Neural cell (in vitro differentiated cells): ENCODE data around the gene WWC2. TPM values are rescaled to one million over a fixed set of nuclear protein-coding genes. Genes with fewer than 3 reads are reported as not detected.

Experiments
- H2AFZ ChIP-seq: fragments of 200-600, 300-800 bp; sonication (generic), shearing (Covaris generic); 2 replicates; pipeline ENCODE4 v1.6.0; 2014; ENCODE audit warnings: low read depth, mild to moderate bottlenecking, antibody characterized with exemption, low read length, moderate library complexity
- H3F3A ChIP-seq: fragments of 200-600 bp; shearing (Covaris generic); 2 replicates; pipeline ENCODE4 v1.6.1; 2016; ENCODE audit warnings: mild to moderate bottlenecking, moderate library complexity, mixed read lengths, antibody characterized with exemption, low read length; ENCODE audit not compliant: insufficient read depth, poor library complexity, severe bottlenecking
- H3K27ac ChIP-seq: fragments of 200-600, 300-800 bp; sonication (generic), shearing (Covaris generic); 2 replicates; pipeline ENCODE4 v1.5.1; 2014; ENCODE audit warnings: mild to moderate bottlenecking, low read length, moderate library complexity
- H3K27me3 ChIP-seq: fragments of 300-800, 200-600 bp; sonication (generic), shearing (Covaris generic); 2 replicates; pipeline ENCODE4 v1.6.0; 2014; ENCODE audit warnings: mild to moderate bottlenecking, low read depth, low read length, moderate library complexity; ENCODE audit not compliant: insufficient read depth
- H3K36me3 ChIP-seq: fragments of 300-800, 200-600 bp; sonication (generic), shearing (Covaris generic); 2 replicates; pipeline ENCODE4 v1.5.1; 2014; ENCODE audit warnings: mild to moderate bottlenecking, antibody characterized with exemption, low read length, moderate library complexity; ENCODE audit not compliant: insufficient read depth
- H3K4me2 ChIP-seq: fragments of 300-800, 200-600 bp; sonication (generic), shearing (Covaris generic); 2 replicates; pipeline ENCODE4 v1.6.0; 2014; ENCODE audit warnings: mild to moderate bottlenecking, low read length
- H3K4me3 ChIP-seq: fragments of 300-800, 200-600 bp; sonication (generic), shearing (Covaris generic); 2 replicates; pipeline ENCODE4 v1.5.1; 2014; ENCODE audit warnings: mild to moderate bottlenecking, low read length, moderate library complexity
- H3K79me2 ChIP-seq: fragments of 200-600 bp; shearing (Covaris generic); replicated peaks from 2 replicates; pipeline ENCODE4 v1.6.0; 2014; ENCODE audit warnings: mild to moderate bottlenecking, low read length, moderate library complexity; ENCODE audit not compliant: insufficient read depth
- H3K9ac ChIP-seq: fragments of 300-800, 200-600 bp; sonication (generic), shearing (Covaris generic); 2 replicates; pipeline ENCODE4 v1.6.1; 2016; ENCODE audit warnings: mild to moderate bottlenecking, low read length, mixed read lengths
- H3K9me2 ChIP-seq: fragments of 200-600 bp; shearing (Covaris generic); 2 replicates; pipeline ENCODE4 v1.6.1; 2016; ENCODE audit warnings: mild to moderate bottlenecking, low read length, mixed read lengths; ENCODE audit not compliant: insufficient read depth
- H3K9me3 ChIP-seq: fragments of 200-600, 300-800 bp; sonication (generic), shearing (Covaris generic); 2 replicates; pipeline ENCODE4 v1.6.1; 2016; ENCODE audit warnings: mild to moderate bottlenecking, mixed run types, low read length, moderate library complexity, mixed read lengths
- H4K20me1 ChIP-seq: fragments of 200-600 bp; shearing (Covaris generic); 2 replicates; pipeline ENCODE4 v1.6.1; 2016; ENCODE audit warnings: mild to moderate bottlenecking, mixed run types; ENCODE audit not compliant: insufficient read depth
- EP300 ChIP-seq: fragments of 450-650 bp; conservative IDR thresholded peaks from 2 replicates; pipeline ENCODE4 v1.6.1; 2014; ENCODE audit warnings: antibody characterized with exemption, mild to moderate bottlenecking, moderate library complexity; ENCODE audit not compliant: poor library complexity, severe bottlenecking
- EZH2 ChIP-seq: fragments of 200-600, 300-800 bp; shearing (Covaris generic), sonication (generic); IDR thresholded peaks from 2 replicates; pipeline ENCODE4 v1.6.1; 2014; ENCODE audit warnings: antibody characterized with exemption, low read length, borderline replicate concordance, mild to moderate bottlenecking; ENCODE audit not compliant: insufficient read depth, poor library complexity, severe bottlenecking
- MXI1 ChIP-seq: fragments of 450-650 bp; conservative IDR thresholded peaks from 2 replicates; pipeline ENCODE4 v1.6.1; 2014; ENCODE audit warnings: antibody characterized with exemption, mild to moderate bottlenecking; ENCODE audit not compliant: poor library complexity, severe bottlenecking
- POLR2AphosphoS5 ChIP-seq: IDR thresholded peaks from 2 replicates; pipeline ENCODE4 v1.6.1; 2012
- SMC3 ChIP-seq: fragments of 450-650 bp; conservative IDR thresholded peaks from 2 replicates; pipeline ENCODE4 v1.6.1; 2014; ENCODE audit warnings: antibody characterized with exemption, mild to moderate bottlenecking, moderate library complexity; ENCODE audit not compliant: poor library complexity
- TAF1 ChIP-seq: IDR thresholded peaks from 2 replicates; pipeline ENCODE4 v1.6.1; 2012; ENCODE audit warnings: low read depth
- polyA plus RNA-seq: library from polyadenylated mRNA; depleted of rRNA; stranded (reverse); fragments of >200 nt; gene quantifications from 2 replicates; pipeline ENCODE4 v1.2.3, GENCODE V29; 2014
- TF ChIP-seq, protein P1 (sequence below): fragments of 450-650 bp; IDR thresholded peaks from 2 replicates; pipeline ENCODE4 v1.5.1; 2014; ENCODE audit warnings: antibody characterized with exemption, mild to moderate bottlenecking, moderate library complexity; ENCODE audit not compliant: poor library complexity, severe bottlenecking
- TF ChIP-seq, protein P2 (sequence below): IDR thresholded peaks from 2 replicates; pipeline ENCODE4 v1.6.1; 2012; ENCODE audit warnings: borderline replicate concordance

WWC2 gene
- polyA plus RNA-seq, 1 donor from 2014 or later = 5.7 TPM

DNA sequence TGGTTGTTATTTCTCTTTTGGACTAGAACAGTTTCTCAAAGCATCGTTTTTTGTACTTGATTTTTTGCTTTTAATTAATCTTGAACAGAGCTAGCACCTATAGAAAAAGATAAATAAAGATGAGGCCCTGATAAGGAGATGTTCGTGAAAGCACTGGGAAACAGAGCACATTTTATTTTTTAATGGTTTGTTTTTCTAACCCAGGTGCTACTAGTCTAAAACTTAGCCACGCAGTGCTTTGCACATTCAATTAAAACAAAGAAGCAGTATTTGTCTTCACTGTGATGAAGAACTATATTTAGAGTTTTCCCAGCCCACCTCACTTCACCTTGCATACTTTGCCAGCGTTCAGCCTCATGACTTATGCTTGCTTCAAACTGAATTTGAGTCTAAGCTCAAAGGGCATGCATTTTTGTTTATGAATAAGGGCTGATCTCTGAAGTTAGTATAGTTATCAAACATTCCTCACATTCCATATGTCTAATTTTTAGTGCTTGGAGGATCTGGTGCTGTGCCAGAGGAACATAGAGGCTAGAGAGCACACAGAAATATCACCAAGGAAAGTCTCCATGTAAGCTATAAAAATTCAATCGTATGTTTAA lies 76.7 kb downstream of the WWC2 start:
- Histone ChIP-seq H3K4me3 (no peak overlapping the region), H3K79me2 (no peaks in the 10 kb centered on the region), H3K9ac (no peak overlapping the region), H3K9me2 (no peaks in the 10 kb centered on the region), H4K20me1 (no peaks in the 10 kb centered on the region), H3K9me3 (no peaks in the 10 kb centered on the region), H3K4me2 (no peak overlapping the region), H3K27me3 (no peaks in the 10 kb centered on the region), H3F3A (no peaks in the 10 kb centered on the region), H2AFZ (no peak overlapping the region), H3K36me3 (no peaks in the 10 kb centered on the region), H3K27ac (no peak overlapping the region)
- TF ChIP-seq, protein P1, sequence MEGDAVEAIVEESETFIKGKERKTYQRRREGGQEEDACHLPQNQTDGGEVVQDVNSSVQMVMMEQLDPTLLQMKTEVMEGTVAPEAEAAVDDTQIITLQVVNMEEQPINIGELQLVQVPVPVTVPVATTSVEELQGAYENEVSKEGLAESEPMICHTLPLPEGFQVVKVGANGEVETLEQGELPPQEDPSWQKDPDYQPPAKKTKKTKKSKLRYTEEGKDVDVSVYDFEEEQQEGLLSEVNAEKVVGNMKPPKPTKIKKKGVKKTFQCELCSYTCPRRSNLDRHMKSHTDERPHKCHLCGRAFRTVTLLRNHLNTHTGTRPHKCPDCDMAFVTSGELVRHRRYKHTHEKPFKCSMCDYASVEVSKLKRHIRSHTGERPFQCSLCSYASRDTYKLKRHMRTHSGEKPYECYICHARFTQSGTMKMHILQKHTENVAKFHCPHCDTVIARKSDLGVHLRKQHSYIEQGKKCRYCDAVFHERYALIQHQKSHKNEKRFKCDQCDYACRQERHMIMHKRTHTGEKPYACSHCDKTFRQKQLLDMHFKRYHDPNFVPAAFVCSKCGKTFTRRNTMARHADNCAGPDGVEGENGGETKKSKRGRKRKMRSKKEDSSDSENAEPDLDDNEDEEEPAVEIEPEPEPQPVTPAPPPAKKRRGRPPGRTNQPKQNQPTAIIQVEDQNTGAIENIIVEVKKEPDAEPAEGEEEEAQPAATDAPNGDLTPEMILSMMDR = no peak
- no peak for TF ChIP-seq TAF1

DNA sequence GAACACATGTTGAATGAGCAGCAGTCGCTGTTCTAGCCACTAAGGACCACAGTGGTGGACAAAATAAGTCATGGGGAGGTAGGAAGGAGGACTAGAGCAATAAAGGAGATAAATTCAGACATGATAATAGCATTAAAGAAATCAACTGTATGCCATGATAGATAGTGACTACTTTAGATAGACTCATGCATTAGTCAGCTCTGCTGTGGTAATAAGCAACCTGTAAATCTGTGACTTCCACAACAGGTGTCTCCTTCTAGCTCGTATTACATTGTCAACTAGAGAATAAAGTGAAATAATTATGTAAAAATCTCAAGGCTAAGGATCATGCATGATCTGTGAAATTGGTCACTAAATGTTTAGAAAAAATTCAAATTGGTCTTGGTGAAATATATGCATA lies 77.9 kb downstream of the WWC2 start:
- Histone ChIP-seq H3K27me3 (no peaks in the 10 kb centered on the region), H3K27ac (no peak overlapping the region), H3K4me2 (no peak overlapping the region), H3K9me3 (no peaks in the 10 kb centered on the region), H3K9ac (no peak overlapping the region), H3F3A (no peaks in the 10 kb centered on the region), H3K36me3 (no peaks in the 10 kb centered on the region), H3K79me2 (no peaks in the 10 kb centered on the region), H3K9me2 (no peaks in the 10 kb centered on the region), H3K4me3 (no peak overlapping the region), H4K20me1 (no peaks in the 10 kb centered on the region), H2AFZ (no peak overlapping the region)
- TF ChIP-seq, protein P2, sequence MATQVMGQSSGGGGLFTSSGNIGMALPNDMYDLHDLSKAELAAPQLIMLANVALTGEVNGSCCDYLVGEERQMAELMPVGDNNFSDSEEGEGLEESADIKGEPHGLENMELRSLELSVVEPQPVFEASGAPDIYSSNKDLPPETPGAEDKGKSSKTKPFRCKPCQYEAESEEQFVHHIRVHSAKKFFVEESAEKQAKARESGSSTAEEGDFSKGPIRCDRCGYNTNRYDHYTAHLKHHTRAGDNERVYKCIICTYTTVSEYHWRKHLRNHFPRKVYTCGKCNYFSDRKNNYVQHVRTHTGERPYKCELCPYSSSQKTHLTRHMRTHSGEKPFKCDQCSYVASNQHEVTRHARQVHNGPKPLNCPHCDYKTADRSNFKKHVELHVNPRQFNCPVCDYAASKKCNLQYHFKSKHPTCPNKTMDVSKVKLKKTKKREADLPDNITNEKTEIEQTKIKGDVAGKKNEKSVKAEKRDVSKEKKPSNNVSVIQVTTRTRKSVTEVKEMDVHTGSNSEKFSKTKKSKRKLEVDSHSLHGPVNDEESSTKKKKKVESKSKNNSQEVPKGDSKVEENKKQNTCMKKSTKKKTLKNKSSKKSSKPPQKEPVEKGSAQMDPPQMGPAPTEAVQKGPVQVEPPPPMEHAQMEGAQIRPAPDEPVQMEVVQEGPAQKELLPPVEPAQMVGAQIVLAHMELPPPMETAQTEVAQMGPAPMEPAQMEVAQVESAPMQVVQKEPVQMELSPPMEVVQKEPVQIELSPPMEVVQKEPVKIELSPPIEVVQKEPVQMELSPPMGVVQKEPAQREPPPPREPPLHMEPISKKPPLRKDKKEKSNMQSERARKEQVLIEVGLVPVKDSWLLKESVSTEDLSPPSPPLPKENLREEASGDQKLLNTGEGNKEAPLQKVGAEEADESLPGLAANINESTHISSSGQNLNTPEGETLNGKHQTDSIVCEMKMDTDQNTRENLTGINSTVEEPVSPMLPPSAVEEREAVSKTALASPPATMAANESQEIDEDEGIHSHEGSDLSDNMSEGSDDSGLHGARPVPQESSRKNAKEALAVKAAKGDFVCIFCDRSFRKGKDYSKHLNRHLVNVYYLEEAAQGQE = no peak

DNA sequence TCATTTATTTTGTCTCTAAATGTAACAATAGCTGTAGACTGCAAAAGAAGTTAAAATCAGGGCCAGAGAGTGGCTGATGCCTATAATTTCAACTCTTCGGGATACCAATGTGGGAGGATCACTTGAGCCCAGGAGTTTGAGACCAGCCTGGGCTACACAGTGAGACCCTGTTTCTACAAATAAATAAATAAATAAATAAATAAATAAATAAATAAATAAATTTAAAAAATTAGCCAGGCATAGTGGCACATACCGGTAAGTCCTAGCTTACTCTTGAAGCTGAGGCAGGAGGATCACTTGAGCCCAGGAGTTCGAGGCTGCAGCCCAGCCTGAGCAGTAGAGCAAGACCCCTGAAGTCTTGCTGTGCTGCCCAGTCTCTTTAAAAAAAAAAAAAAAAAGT lies 79.1 kb downstream of the WWC2 start:
- Histone ChIP-seq H3K27me3 (no peaks in the 10 kb centered on the region), H3K9ac (no peak overlapping the region), H3K9me3 (no peaks in the 10 kb centered on the region), H3K79me2 (no peaks in the 10 kb centered on the region), H4K20me1 (no peaks in the 10 kb centered on the region), H2AFZ (no peak overlapping the region), H3K4me2 (no peak overlapping the region), H3K4me3 (no peak overlapping the region), H3K36me3 (no peaks in the 10 kb centered on the region), H3K27ac (no peak overlapping the region), H3F3A (no peaks in the 10 kb centered on the region), H3K9me2 (no peaks in the 10 kb centered on the region)
- no peak for TF ChIP-seq SMC3
- TF ChIP-seq EZH2 = no peak
- TF ChIP-seq, protein P2 = no peak
- TF ChIP-seq TAF1 = no peak
- no peak for TF ChIP-seq MXI1
- TF ChIP-seq POLR2AphosphoS5 = no peak
- TF ChIP-seq EP300 = no peak
